Glomerular visceral epithelial cell (primary cell): Measurements from ENCODE around the gene CIPC.

Source experiments
- DNase-seq: peaks from one replicate; pipeline ENCODE4 v3.0.0-alpha.2; 2016; ENCODE audit errors: extremely low spot score

Gene CIPC

GRCh38 chr14:77151245-77151644 is 53.2 kb downstream of the CIPC start:
- peak; percentile 22 for DNase-seq

DNA sequence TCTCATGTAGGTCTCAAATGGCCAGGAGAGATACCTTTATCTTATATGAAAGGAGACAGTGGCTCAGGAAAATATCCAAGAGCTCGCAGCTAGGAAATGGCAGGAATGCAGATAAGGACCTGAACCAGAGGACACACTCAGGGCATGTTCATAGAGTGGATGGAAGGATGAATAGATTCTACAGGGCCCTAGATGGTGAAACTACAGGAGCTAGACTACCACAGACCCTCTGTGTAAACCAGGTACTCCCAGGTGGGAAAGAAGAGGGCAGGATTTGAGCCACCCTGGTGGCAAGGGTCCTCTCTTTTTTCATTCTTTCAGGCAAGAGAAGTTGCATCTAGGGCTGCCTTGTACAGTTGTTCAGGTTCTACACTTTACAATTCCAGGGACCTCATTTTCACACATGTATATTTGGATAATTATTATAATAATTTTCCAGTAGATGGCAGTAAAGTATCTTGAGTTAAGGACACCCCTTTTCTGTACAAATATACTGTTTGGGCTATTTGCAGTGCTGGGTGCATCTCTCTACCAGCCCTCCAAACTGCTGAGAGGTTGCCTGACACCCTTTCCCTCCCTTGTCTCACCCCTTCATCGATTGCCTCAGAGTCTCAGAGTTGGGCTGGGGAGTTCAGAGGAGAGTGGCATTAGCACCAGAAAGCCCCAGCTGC is 54.0 kb downstream of the CIPC start:
- DNase-seq: peak; percentile 18

DNA sequence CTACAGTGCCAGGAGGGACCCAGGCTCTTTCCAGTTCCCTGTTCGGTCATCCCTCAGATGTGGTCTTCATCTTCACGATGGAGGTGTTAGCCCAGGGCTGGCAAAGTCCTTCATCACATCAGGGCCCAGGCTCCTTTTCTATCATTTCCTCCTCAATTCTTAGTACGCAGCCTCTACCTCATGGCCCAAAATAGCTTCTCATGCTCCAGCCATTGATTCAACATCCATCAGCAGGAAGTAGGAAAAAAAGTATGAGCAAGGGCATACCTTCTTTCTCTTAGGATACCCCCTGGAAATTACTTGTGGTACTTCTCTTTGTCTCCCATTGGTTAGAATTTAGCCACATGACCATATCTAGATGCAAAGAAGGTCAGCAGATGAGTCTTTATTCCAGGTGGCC is 55.7 kb downstream of the CIPC start:
- DNase-seq: no peak

- no peak for DNase-seq
Measured at GRCh38 chr14:77154421-77154820, 56.4 kb downstream of the CIPC start.

- no peak for DNase-seq
Measured at GRCh38 chr14:77155083-77155482, 57.0 kb downstream of the CIPC start.

DNA sequence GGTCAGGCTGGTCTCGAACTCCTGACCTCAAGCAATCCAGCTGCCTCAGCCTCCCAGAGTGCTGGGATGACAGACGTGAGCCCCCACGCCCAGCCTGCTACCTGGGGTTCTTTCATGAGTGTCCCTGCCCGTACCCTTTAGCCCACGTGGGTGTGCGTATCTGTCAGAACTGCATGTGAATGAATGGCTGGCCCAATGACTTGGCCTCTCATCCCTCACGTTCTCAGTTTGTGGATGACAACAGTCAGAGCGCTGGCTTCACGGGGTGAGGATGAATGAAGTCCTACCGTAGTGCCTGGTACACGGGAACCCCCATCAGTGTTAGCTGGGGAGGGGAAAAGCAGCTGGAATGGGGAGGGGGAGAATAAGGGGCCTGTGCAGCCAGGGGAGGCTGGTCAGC is 59.7 kb downstream of the CIPC start:
- no peak for DNase-seq

DNA sequence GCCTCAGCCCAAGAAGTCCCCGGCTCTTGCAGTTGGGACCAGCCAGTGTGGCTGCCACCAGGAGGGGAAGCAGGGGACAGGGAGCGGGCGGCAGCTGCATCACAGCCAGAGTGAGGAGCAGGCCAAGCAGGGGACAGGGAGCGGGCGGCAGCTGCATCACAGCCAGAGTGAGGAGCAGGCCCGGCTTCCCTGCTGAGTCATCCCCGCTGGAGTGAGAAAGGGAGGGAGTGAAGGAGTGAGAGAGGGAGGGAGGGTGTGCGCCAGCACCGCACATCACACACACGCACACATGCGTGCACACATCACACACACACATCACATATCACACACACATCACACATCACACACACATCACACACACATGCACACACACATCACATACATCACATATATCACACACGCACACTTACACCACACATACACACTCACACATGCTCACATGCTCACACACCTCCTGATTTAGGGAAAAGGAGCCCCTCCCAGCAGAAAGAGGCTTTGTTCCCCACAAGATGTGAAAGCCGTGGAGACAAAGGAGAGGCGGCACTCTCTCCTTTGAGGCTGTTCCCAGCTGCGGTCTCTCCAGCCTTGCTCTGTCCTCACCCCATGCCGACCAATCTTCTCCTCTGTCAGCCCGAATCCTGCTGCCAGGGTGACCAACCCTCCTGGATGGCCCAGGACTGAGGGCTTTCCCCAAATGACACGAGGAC is 60.3 kb downstream of the CIPC start:
- peak; percentile 45 for DNase-seq

- no peak for DNase-seq
Measured at GRCh38 chr14:77158882-77159255, 60.8 kb downstream of the CIPC start.

DNA sequence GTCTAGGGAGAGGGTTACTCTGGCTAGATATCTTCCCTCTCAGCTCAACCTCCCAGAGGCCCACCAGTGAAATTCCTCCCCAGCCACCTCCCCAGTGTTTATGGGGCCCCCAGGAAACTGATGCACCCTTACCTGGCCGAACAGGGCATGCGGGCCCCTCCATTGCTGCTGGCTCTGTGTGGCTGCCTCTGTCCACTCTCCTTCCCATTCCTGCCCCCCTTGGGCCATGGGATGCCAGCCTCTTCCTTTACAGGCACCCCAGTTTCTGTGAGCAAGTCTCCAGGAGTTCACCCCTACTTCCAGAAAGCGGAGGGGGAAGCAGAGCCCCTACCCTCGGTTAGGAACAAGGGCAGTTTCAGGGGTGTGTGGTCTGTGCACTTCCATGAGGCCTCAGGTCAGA is 63.0 kb downstream of the CIPC start:
- no peak for DNase-seq
